HG03521 (cell line): ENCODE measurements around the gene ONECUT2.
"Not testable (repeated sequence)": the region's sequence is repeated elsewhere in the genome, so short reads cannot be mapped to it uniquely, and the experiment has no call there.

Experiments used
- ATAC-seq: cut with Tn5 transposase; IDR thresholded peaks from one replicate; pipeline ENCODE4 v1.9.1; 2021; ENCODE audit warnings: mild to moderate bottlenecking, moderate library complexity; ENCODE audit not compliant: unreplicated experiment

Gene ONECUT2

DNA sequence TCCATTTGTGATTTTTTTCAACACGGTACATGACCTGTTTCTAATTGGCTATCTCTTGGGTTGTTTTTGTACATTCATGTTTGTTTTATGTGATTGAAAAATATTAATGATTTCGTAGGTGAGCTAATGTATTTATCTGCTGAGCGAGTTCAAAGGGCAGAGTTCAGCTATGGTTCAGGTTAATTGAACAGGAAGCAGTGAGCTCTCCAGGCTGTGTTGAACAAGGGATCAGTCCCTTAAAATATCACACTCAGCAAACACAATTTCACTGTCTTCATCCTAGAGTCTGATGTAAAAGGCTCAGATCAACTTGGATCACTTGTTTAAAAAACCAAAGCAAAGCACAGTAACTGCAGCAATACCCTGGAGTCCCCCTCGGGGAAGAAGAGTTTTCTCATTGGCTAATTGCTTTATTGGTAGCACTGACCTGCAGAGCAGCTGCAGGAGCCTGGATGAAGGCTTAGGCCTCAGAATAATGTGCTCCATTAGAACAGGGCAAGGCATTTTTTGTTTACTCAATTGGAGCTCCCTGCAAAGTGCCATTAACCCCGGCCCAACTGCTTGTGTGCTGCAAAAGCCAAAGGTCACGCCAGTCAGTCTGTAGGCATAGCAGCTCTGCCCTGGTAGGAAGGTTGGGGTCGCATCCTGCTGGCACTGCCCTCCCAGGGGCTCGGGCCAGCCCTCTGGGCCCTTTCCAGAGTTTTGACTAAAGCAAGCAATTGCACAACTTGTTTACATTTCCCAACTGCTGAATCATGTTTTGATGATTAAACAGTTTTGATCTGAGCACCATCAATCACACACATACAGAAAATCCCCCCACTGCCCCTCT is 10.5 kb downstream of the ONECUT2 start:
- no peak for ATAC-seq

- no peak for ATAC-seq
These were observed 11.1 kb downstream of the ONECUT2 start for GRCh38 chr18:57446322-57446721.

- ATAC-seq: no peak
These were observed 12.0 kb downstream of the ONECUT2 start for GRCh38 chr18:57447154-57447621.

GRCh38 chr18:57455576-57456129 is 20.5 kb downstream of the ONECUT2 start:
- no peak for ATAC-seq

GRCh38 chr18:57461652-57462269 is 26.6 kb downstream of the ONECUT2 start:
- ATAC-seq: no peak

DNA sequence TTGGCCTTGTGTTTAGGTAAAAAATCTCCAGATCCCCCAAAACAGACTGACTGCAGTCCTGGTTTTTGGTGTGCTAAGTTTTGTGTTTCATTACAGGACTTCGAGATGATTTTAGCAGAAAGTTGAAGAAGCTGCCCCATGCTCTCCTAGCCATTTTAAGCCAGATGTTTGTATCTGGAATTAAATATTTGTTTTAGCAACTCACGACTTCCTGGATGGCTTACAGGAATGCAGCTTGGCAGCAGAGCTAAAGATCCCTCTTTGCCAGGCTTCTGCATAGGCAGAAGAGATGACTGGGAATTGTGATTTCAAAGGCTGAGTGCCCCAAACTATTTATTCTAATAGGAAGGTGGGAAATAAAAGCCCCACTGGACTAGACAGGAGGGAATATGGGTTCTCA is 31.1 kb downstream of the ONECUT2 start:
- ATAC-seq: no peak

GRCh38 chr18:57466745-57467409 is 31.7 kb downstream of the ONECUT2 start:
- no peak for ATAC-seq

- ATAC-seq: no peak
These were observed 34.7 kb downstream of the ONECUT2 start for GRCh38 chr18:57469884-57470283.

DNA sequence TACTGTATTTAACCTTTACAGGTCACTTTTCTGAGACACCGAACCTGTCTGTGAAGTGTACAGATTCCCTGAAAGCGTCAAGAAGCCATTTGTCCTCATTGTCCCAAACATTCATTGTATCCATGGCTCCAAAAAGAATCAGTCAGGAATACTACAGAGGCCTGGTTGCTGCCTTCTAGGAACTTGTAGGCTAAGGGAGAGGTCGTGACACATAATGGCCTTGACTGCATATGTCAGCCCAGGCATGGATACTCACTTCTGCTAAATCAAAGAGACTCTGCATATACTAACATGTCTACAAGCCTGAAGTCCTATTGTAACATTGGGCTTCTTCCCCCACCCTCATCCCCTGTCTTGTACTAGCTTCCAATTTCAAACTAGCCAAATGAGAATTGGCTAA is 40.2 kb downstream of the ONECUT2 start:
- ATAC-seq: no peak

DNA sequence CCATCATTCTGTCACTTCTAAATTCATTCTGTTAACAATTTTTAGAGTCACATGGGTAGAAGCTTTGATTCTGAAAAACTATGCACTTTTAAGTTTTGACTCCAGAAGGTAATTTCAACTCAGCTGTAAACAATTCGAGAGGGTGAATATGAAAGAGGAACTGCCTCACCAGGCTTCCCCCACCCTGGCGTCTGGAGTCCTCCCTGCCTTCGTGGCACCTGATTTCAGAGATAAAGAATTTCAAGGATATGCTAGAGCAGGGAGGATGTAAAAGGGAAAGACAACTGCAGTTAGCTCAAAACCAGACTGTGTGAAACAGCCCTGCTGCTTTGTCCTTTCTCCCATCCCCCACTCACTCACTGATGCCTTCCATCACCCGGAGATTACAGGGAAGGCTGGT is 40.7 kb downstream of the ONECUT2 start:
- ATAC-seq: no peak

- ATAC-seq: no peak
These were observed 45.6 kb downstream of the ONECUT2 start for GRCh38 chr18:57480733-57481132.

GRCh38 chr18:57497372-57498294 is 62.5 kb downstream of the ONECUT2 start:
- no peak for ATAC-seq

- no peak for ATAC-seq
These were observed 63.6 kb downstream of the ONECUT2 start for GRCh38 chr18:57498682-57499256.

- no peak for ATAC-seq
These were observed 67.5 kb downstream of the ONECUT2 start for GRCh38 chr18:57502624-57503023.

GRCh38 chr18:57505231-57505630 is 70.1 kb downstream of the ONECUT2 start:
- ATAC-seq: no peak

DNA sequence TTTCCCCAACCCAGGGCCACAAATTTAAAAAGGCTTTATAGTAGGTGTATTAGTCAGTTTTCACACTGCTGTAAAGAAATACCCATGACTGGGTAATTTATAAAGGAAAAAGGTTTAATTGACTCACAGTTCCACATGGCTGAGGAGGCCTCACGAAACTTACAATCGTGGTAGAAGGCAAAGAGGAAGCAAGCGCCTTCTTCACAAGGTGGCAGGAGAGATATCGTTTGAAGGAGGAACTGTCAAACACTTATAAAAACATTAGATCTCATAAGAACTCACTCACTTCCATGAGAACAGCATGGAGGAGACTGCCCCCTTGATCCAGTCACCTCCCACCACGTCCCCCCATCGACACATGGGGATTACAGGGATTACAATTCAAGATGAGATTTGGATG is 80.9 kb downstream of the ONECUT2 start:
- ATAC-seq: no peak

DNA sequence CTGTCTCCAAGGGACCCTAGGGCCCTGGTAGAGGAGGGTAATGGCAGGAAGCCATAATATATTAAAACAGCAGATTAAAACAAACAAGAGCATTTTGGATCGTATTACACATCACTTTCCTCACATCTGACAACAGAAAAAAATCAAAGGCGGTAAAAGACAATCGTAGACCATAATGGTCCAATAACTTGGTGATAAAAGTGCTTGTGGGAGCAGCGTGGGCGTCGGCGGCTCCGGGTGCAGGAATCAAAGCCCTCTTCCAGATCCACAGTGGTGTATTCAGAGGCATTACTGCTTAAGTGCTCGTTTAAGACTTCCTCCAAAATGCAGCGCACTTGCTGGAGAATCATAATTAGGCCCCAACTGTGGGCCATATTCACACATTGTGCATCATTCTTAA is 83.4 kb downstream of the ONECUT2 start:
- no peak for ATAC-seq

- ATAC-seq: no peak
These were observed 84.7 kb downstream of the ONECUT2 start for GRCh38 chr18:57519668-57520424.

DNA sequence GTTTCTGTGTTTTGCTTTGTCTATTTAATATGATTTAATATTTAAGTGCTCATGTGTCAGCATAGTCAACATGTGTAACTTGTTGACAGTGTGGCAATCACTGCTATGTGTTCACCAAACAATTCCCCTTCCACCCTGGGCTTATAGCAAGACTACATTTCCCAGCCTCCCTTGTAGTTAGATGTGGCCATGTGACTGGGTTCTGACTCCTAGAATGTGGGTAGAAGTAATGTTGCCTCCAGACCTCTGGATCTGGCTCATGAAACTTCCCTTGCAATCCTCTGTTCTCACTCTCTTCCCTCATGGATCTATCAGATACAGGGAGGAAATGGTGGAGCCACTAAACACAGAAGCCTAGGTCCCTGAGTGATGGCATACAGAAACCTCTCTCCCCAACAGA is 87.2 kb downstream of the ONECUT2 start:
- not testable (repeated sequence) for ATAC-seq
